T-helper 9 cell (primary cell): ENCODE measurements around the gene IRF9.
"Not testable (repeated sequence)": the region's sequence is repeated elsewhere in the genome, so short reads cannot be mapped to it uniquely, and the experiment has no call there.

Experiments
- DNase-seq: peaks from one replicate; pipeline ENCODE4 v3.0.0-alpha.2; 2020

Gene IRF9

DNA sequence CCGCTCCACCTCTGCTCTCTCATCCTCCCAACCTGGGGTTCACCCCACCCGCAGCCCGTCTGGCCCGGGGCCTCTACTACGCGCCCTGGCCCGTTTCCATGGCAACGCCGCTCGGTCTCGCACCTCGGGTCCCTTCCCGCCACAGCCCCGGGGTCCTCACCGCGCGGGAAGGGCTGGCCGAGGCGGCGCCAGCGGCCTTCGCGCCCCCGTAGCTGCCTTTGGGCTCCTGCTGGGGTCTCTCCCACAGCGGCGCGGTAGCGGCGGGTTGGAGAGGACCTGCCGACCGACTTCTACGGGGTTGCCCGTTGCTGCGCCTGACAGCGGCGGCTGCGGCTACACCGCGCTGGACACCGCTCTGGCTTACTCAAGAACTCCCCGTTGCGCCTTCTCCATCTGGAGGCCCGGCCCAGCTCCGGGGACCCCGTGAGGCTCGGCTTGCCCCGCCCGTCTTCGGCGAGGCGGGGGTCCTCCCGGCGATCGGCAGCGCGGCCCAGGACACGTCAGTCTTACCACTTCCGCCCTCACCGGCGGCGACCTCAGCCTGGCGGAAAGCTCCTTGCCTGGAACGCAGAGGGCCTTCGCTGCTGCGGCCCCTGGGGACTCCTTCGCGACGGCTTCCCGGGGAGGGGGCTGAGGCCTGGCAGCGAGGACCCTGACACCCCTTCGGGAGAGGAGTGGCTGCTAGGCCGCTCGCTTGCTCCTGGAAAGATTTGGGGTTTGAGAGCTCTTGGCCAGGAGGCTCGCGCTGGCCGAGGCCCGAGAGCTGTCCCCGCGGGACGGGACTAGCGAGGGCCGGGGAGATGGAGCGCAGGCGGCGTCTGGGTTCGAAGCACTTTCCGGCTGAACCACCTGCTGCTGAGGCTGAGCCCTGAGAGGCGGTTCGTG is 34.4 kb downstream of the IRF9 start, which contains the start of gene TM9SF1:
TSS of gene TM9SF1 (minus strand) at position 256 of the 885 bp plus-strand sequence. CDS start 422 bp downstream, outside the sequence.
- DNase-seq: peak; percentile 88

DNA sequence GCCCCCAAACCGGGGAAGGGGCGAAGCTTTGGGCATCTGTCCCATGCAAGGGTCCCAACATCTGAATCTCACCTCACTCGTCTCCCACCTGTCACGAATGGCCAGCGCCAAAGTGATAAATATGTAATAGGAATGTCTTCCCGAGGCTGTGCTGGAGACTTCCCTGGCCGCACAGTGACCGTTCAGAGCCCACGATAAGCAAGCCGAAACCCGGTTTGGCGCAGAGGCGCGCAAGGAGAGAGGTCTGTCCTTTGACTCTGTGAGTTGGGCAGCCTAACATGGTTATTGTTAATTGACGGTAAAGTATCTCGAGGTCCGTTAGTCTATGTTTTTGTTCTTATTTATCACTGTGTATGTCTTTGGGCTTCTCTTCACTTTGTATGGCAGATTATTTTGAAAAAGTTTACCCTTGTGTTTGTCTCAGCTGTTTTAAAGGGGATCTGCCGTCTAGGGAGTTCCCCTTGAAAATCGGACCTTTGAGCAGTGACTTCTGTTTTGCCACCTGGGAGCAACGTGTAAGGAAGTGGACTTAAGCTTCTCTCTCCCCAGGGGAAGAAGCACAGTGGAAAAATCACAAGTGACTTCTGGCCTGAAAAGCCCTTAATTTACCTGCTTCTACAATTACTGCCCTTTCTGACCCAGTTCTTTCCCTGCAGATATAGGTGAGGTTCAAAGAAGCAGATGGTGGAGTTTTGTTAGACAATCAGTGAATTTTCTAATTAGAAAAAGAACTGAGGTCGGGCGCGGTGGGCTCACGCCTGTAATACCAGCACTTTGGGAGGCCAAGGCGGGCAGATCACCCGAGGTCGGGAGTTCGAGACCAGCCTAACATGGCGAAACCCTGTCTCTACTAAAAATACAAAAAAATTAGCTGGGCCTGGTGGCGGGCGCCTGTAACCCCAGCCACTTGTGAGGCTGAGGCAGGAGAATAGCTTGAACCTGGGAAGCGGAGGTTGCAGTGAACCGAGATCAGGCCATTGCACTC is 35.3 kb downstream of the IRF9 start:
- no peak for DNase-seq

DNA sequence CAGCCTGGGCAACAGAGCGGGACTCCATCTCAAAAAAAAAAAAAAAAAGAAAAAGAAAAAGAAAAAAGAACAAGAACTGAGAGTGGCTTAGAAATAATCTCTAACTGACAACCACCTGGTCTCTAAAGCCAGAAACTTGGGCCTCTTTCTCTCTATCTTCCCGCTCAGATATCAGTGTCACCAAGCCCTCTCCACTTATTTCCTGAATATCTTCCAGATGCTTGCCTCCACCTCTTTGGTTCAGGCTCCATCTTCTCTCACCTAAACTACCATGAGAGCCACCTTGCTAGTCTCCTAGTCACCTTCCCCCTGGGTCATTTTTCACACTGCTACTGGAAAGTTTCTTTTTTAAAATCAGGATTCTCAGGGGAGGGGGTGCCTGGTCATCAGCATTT is 36.0 kb downstream of the IRF9 start:
- DNase-seq: no peak

DNA sequence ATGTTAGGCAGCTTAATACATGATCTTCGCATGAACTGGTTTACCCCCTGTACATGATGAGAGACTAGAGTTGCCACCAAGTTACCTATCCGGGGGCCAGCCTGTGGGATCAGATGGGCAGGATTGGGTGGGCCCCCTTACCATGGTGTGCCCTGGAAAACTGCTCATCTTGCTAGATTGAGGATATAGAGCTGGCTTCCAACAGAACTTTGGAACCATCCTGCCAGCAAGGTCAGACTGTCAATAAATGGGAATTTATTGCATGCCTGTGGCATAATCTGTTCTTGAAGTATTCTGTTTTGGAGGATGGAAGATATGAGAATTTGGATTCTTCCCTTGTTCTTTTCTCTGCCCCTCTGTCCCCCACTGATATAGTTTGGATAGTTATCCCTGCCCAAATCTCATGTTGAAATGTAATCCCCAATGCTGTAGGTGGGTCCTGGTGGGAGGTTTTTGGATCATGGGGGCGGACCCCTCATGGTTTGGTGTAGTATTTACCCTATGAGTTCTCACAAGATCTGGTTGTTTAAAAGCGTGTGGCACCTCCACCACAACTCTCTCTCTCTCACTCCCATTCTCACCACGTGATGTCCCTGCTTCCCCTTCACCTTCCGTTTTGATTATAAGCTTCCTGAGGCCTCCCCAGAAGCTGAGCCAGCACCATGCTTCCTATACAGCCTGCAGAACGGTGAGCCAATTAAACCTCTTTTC is 37.9 kb downstream of the IRF9 start:
- DNase-seq: no peak

DNA sequence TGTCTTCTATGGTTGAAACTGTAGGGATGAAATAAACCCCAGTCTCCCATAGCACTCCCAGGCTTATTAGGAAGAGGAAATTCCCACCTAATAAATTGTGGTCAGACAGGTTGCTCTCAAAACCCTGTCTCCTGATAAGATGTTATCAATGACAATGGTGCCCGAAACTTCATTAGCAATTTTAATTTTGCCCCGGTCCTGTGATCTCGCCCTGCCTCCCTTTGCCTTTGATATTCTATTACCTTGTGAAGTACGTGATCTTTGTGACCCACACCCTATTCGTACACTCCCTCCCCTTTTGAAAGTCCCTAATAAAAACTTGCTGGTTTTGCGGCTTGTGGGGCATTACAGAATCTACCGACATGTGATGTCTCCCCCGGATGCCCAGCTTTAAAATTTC is 41.5 kb downstream of the IRF9 start:
- DNase-seq: not testable (repeated sequence)

DNA sequence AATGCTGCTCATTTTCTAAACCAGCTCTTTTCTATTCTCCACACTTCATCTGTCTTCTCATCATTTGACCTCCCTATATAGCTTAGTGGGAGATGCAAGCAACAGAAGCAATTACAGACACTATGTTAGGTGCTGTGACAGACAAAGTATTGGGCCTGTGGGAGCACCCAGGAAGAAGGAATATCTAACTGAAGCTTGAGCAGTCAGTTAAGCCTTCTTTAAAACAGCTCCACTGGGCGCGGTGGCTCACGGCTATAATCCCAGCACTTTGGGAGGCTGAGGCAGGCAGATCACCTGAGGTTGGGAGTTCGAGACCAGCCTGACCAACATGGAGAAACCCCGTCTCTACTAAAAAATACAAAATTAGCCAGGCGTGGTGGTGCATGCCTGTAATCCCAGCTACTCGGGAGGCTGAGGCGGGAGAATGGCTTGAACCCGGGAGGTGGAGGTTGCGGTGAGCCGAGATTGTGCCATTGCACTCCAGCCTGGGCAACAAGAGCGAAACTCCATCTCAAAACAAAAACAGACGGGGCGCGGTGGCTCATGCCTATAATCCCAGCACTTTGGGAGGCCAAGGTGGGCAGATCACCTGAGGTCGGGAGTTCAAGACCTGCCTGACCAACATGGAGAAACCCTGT is 42.3 kb downstream of the IRF9 start:
- not testable (repeated sequence) for DNase-seq

DNA sequence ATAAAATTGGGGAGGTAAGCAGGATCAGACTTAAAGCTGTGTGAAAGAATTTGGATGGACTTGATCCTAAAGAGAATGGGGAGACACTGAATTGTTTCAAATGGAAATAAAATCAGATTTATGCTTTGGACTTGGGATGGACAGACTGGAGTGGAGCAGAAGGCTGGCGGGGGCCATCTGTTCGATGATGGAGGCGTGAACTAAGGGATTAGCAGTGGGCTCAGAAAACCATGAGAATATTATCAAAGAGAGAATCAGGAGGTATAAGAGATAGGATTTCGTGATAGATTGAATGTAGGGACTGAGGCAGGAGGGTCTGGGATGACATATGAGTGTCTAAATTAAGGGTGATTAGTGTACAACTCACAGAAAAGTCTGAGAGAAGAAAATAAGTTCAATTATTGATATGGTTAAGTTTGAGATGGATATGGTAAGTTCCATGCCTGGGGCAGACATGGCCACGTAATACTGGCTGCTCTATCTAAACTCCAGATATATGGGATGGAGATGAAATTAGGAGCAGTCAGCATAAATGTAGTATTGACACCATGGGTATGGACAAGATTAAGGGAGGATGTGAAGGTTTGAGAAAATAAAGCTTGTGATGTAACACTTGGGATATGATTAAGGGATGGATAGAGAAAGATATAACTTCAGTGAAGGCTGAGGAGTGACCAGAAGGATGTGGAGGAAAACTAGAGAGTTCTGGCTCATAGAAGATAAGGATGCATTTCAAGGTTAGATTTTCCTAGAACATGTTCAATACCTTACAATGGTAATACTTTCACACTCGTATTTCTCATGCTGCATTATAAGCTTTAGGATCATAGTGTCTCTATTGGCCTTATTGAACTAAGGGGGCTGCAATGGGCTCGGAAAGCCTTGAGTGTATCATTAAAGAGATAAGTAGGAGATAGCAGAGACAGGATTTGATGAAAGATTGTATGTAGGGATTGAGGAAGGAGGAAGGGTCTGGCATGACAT is 43.4 kb downstream of the IRF9 start:
- DNase-seq: no peak

DNA sequence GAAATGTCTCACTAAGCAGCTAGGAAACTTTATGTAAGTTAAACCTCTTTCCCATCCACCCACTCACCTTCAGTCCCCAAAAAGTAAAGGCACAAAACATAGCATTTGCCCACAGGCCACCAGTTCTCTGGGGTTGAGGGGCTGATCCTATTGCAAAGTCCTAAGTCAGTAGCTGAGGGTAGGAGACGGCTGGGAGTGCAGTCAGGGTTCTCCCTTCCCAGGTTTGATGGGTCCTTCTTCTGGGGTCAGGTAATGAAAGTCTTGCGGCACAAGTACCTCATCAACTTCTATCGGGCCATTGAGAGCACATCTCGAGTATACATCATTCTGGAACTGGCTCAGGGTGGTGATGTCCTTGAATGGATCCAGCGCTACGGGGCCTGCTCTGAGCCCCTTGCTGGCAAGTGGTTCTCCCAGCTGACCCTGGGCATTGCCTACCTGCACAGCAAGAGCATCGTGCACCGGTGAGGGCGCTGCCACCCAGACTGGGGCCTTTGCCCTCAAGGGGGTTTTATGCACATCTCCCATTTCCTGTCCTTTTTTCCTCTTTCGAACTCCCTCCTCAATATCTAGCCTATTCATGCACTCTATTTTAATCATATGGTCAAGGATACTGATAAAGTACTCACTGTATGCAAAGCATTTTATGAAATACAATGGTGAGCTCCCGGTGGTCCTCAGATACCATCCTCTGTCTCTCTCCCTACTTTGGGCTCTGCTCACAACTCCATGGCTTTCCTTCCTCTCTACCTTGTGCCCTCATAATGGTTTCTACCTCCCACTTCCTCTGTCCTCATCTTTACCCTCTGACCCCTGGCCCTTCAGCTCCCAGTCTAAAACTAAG is 45.4 kb downstream of the IRF9 start:
- DNase-seq: no peak

DNA sequence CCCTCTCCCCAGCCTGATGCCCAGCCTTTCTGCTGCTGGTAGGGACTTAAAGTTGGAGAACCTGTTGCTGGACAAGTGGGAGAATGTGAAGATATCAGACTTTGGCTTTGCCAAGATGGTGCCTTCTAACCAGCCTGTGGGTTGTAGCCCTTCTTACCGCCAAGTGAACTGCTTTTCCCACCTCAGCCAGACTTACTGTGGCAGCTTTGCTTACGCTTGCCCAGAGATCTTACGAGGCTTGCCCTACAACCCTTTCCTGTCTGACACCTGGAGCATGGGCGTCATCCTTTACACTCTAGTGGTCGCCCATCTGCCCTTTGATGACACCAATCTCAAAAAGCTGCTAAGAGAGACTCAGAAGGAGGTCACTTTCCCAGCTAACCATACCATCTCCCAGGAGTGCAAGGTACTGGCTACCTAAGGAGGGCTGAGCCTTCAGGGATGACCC is 46.1 kb downstream of the IRF9 start:
- no peak for DNase-seq

DNA sequence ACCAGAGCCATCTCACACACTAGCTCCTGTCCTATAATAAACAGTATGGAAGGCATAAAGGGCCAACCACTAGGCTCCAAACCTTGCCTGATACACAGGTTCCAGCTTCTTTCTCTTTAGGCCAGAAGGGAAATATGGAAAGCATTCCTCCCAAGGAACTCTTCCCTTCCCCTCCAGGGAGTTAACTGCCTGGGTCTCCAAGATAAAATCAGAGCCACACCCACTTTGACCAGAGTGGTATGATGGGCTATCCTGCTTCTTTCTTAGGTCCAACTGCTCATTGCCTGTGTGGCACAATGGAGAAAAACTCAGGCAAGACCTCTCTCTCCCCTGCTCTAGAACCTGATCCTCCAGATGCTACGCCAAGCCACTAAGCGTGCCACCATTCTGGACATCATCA is 46.6 kb downstream of the IRF9 start:
- DNase-seq: no peak

DNA sequence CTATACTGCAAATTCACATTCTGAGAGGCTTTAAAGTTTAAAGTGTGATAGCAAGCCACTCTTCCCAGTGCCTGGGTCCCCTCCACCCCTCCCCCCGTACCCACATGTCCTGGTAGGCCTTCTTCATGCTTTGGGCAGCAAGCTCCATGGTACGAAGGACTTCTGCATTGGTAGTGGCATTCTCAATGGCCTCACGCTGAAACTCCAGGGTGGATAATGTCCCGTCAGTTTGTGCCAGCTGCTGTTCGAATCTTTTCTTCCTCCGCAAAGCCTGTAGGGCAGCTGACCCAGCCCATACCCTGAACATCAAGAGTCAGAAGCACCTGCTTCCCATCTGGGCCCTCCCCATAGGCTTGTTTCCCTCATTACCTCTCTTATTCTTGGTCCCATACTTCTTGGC is 50.2 kb downstream of the IRF9 start:
- DNase-seq: no peak

DNA sequence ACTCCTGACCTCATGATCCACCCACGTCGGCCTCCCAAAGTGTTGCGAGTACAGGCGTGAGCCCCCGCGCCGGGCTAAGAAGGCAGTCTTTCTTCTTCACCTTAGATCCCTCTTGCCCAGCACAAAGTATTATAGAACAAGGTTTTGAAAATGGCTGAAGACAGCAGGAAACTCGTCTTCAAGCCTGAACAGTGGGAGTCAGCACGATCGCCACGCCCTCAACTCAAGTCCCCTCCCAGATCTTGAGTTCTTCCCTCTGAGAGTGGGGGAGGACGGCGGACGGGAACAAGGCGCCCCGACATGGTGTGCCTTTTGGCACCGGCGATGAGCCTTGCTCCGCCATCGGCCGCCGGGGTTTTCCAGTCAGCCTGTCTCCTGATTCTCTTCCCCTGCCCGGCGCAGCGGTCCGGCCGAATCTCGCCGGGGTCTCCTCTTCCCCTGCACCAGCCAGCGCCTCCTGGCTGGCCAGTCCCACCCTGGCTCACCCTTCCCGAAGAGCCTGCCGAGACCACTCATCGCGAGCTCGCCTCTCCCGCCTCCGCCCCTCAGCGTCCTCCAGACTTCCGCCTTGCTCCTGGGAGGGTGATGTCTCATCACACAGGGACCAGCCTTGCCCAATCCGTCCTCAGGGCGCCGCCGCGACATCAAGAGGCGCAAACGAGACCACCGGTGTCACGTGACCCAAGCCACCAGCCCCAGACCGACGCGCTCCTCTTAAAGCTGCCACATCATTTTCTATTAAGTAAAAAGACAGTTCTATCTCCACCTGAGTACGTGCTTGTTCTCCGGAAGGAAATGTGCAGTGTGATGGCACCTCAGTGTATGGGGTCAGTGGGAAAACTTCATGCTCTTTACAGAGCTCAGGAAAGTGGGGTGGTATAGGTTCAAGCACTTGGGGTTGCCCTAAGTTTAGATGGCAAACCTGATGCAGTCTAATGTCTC is 52.1 kb downstream of the IRF9 start, which contains the start of gene CHMP4A:
TSS of gene CHMP4A (minus strand) at position 565 of the 942 bp plus-strand sequence. CDS start at position 516, 49 bp downstream.
- peak; percentile 94 for DNase-seq

DNA sequence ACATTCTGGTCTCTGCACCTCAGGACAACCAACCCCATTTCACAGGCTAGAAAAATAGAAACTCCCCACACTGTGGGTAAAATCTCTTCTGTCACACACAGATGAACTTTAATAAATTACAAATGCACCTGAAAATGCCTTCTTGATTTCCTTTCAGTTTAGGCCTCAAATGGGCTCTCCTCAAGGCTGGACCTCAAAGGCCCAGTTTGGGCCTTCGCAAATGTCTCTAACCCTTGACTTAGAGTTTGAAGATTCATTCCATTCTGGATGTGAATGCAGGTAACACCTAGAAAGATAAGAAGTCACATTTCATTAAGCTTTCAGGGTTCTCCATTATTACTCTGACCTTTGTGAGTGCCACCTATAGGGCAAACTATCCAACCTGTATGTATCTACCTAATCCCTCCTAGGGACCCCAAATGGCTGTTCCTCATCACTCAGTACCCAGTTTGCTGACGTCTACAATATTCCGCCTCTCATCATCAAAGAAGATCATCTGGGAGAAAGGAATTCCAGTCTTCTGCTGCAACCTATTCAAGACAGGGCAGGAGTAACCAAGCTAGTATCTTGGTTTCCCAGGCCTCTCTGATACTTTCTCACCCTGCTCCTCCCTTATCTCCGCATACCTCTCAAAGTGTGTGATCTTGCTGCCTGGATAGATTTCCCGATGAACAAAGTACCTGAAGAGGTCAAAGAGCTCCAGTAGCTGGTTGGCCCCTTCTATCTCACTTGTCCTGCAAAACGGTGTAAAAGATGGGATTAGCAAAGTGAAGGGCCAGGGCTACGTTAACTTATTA is 53.0 kb downstream of the IRF9 start:
- no peak for DNase-seq

DNA sequence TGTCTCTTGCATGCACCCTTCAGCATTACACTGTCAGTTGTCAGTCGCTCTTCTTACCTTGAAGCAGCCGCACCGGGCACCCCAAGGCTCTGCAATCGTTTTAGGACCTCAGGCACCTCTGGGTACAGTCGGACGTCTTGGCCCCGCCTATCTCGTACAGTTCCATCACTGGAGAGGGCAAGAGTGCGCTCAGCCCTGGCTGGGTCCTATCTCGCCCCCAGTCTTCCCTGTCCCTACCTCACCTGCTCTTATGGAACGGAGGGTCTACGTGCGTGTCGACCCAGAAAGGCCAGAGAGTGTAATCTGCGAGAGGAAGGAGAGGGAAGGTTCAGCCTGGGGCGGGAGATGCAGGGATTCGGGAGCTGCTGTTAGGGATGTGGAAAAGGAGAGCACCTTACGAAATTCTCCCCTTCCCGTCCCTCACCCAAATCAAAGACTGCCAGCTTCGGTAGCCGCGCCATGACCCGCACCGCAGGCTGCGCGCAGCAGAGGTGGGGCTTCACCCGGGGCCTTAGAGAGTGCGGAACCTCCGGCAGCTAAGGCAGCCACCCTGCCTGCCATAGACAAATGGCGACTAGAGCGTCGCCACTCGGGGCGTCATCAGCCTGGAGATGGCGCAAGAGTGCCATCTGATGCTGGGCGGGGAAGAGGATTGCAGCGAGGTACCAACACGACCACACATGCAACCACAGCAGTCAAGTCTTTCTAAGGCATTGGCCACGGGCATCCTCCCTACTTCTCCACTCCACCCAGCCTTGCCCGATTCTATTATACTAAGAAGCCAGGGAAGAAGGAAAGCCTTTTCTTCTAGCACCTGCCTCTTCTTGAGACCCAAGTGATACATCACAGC is 54.7 kb downstream of the IRF9 start, which contains the start of gene MDP1:
TSS of gene MDP1 (minus strand) at position 572 of the 850 bp plus-strand sequence. CDS start at position 461, 111 bp downstream.
- DNase-seq: peak; percentile 78
